ENCODE results near the gene TM9SF1.

GRCh38 chr14:24228902-24229301 is 33.7 kb upstream of the TM9SF1 start:
- TF ChIP-seq CTCF (IDR thresholded peaks at IDR 0.05) (no peak), SIN3A (IDR thresholded peaks at IDR 0.05; ENCODE audit: borderline replicate concordance, insufficient read depth, low read depth, low read length) (no peak), POLR2AphosphoS5 (IDR thresholded peaks at IDR 0.05; ENCODE audit: low read depth, low read length) (no peak), TCF7L2 (IDR thresholded peaks at IDR 0.05; ENCODE audit: low read depth, low read length) (no peak)
- TF ChIP-seq, protein P1, sequence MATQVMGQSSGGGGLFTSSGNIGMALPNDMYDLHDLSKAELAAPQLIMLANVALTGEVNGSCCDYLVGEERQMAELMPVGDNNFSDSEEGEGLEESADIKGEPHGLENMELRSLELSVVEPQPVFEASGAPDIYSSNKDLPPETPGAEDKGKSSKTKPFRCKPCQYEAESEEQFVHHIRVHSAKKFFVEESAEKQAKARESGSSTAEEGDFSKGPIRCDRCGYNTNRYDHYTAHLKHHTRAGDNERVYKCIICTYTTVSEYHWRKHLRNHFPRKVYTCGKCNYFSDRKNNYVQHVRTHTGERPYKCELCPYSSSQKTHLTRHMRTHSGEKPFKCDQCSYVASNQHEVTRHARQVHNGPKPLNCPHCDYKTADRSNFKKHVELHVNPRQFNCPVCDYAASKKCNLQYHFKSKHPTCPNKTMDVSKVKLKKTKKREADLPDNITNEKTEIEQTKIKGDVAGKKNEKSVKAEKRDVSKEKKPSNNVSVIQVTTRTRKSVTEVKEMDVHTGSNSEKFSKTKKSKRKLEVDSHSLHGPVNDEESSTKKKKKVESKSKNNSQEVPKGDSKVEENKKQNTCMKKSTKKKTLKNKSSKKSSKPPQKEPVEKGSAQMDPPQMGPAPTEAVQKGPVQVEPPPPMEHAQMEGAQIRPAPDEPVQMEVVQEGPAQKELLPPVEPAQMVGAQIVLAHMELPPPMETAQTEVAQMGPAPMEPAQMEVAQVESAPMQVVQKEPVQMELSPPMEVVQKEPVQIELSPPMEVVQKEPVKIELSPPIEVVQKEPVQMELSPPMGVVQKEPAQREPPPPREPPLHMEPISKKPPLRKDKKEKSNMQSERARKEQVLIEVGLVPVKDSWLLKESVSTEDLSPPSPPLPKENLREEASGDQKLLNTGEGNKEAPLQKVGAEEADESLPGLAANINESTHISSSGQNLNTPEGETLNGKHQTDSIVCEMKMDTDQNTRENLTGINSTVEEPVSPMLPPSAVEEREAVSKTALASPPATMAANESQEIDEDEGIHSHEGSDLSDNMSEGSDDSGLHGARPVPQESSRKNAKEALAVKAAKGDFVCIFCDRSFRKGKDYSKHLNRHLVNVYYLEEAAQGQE (IDR thresholded peaks at IDR 0.05; ENCODE audit: insufficient read depth in 1 of 2, low read depth in 2 of 2, low read length in 1 of 2): no peak

All from Panc1 (cell line).